HG03175 (cell line): Measurements from ENCODE around the gene ZCCHC12.
"Not testable (repeated sequence)": the region's sequence is repeated elsewhere in the genome, so short reads cannot be mapped to it uniquely, and the experiment has no call there.

Experiments used
- ATAC-seq: cut with Tn5 transposase; IDR thresholded peaks from one replicate; pipeline ENCODE4 v1.9.1; 2021; ENCODE audit warnings: mild to moderate bottlenecking, moderate library complexity; ENCODE audit not compliant: unreplicated experiment

The ZCCHC12 gene

DNA sequence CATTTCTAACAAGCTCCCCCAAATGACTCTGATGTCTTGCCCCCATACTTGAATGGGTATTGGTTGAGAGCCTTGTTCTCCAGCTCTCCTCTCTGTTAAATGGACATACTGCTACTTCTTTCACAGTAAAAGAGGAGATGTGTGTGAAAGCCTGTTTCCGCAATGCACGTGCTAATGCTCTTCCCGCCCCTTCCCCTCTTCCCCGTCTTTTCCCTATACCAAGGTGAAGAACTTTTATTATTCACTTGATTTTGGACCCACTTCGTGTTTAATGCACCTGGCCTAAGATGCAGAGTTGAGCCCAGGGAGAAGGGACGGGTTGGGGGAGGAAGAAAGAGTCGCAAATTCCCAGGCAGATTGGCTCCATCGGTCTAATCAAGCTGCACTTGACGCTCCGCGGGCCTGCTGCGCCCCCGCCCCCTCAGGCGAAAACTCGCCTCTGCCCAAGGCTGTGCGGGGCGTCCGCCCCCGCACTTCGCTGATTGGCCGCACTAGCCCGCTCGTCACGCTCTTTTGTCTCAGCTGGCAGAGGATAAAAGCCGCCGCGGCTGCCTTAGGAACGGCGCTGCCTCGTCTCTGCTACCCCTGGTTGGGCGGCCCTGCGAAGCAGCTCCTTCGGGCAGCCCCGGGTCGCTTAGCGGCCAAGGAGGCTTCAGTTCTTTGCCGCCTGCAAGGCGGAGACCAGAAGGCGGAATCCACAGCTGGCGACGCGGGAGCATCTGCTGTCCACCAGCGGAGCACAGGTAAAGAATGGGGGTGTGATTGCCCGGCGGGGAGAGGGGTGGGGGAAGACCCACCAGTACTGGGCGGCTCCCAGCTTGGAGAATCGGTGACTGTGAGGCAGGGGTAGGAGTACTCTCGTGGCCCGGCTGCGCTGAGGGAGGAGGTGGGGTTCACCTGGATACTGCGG, at the start of gene ZCCHC12:
Gene ZCCHC12, plus strand, starts transcription at position 562 of the 910 bp plus-strand sequence. CDS start 1,421 bp downstream, outside the sequence.
- ATAC-seq = peak; percentile 67

DNA sequence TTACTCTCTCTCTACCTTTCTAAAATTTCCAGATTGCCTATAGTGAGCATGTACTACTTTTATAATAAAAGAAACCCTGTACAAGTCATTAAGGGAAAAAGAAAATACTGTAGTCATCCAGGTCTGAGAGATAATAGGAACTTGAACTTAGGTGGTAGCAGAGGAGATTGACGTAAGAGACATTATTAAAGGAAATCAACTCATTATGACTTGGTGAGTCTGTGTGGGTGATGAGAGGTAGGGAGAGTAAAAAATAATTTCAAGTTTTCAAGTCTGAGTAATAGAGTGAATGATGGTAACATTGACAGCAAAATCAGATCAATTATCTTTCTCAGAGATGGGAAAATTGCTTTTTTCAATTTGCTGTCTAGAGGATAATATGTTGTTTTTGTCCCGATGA, 44.0 kb upstream of the ZCCHC12 start:
- ATAC-seq = no peak

DNA sequence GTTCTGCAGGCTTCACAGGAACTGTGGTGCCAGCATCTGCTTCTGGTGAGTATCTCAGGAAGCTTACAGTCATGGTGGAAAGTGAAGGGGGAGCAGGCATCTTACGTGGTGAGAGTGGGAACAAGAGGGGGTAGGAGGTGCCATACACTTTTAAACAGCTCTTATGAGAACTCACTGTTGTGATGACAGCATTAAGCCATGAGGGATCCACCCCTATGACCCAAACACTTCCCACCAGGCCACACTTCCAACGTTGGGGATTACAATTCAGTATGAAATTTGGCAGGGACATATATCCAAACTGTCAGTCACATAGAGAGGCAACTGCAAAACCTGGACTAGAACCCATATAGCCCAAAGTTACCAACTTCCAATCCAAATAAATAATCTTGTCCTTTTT, 43.1 kb upstream of the ZCCHC12 start:
- no peak for ATAC-seq

DNA sequence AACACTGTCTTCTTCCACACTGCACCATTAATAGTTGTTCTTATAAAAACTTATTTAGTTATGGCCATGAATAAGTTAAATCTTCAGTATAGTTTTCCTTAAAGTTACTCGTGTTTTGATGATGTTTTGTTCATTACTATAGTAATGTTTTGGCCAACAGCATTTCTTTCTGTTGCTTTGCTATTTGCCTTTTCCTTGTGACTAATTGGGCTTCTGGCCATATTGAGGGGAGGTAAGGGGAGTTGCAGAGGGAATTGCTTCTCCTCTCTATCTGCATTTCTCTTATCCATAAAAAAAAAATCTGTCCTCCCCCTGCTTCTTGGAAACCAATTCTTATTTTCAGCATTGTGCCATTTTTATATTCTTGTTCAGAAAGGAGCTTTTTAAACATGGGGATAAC, 42.7 kb upstream of the ZCCHC12 start:
- ATAC-seq = no peak

DNA sequence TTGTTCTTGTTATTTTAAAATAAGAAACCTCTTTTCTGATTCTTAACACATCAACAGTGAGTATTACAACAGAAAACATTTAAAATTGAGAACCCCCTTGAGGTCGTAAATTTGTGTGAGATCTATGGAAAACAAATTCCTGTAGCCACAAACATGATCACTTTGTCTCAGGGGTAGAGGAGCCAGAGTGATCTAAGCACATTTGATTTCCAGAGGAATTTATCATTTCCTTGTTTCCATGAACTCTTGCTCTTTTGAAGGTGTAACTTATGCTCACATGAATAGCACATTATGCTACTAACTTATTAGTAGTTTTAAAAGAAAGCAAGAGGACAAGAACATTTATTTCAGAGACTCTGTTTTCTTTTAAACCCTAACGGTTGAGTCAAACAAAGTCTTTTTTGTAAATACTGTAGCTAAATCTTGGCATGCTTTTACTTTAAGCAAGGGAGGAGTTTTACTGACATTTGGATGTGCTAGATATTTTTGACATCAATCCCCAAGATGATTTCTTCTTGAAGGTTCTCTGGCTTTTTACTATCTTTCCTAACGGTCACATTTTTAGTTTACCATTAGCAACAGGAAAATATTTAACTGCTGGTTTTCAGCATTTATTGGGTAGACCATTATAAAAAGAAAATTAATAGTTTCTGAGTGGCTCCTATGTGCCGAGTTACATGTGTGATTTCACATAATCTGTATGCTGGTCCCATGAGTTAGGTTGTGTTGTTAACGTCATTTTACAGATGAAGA, 27.9 kb upstream of the ZCCHC12 start:
- no peak for ATAC-seq

DNA sequence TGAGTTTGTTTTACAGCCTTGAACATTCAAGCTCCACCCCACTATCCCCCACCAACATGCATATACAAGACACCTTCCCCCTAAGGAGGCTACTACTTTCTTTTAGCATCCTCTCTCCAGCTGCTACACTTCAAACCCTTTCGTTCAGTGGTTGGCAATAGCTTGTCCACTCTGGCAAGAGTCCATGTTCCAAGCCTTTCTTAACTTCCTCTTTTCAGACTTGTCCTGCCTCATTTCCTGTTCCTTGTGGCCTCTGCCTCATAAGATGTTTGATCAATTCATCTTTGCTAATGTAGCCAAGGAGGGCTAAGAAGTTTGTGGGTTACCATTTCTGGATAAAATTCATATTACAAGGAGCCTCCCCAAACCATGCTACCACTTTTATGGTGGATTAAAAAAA, 20.8 kb upstream of the ZCCHC12 start:
- no peak for ATAC-seq

DNA sequence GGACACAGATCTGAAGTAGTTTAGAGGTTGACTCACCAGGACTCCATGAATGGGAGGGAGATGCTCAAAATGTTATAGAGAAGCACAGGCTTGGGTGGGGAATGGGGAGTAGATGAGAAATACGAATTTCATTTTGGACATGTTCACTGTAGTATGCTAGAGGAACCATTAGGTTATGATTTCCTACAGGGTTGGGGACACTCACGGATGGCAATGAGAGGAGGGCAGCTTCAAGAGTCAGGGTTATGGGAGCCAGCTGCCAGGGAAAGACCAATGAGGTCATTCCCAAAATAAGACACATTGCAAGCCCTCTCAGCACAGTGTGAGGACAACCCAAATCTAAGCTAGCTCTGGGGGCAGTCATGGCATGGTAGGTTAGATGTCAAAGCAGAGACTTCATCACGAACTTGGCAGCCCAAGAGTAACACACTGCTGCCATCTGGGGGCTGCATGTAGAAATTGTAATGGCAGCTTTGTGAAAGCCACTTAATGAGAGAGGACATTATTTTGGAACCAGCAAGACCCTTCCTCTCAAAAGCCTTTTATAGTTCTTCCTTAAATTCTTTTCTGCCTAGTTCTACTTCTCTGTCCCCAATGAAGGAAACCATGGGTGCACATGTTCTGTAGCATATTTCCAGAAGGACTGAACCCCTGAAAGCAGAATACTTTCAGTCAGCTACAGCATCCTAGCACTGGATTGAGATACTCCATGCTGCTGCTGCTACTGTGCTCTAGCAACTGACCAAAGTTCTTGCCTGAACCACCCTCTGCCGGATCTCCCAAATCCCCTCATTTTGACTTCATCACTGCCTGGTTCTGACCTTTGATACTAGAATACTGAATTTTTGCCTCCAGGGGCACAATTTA, 16.2 kb upstream of the ZCCHC12 start:
- ATAC-seq = no peak

DNA sequence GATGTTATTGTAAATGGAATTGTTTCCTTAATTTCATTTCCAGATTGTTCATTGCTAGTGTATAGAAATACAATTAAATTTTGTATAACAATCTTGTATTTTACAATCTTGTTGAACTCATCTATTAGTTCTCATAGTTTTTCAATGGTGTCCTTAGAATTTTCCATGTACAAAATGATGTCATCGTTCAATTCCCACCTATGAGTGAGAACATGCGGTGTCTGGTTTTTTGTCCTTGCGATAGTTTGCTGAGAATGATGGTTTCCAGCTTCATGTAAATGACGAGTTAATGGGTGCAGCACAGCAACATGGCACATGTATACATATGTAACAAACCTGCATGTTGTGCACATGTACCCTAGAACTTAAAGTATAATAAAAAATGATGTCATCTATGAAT, 6.4 kb upstream of the ZCCHC12 start:
- not testable (repeated sequence) for ATAC-seq

DNA sequence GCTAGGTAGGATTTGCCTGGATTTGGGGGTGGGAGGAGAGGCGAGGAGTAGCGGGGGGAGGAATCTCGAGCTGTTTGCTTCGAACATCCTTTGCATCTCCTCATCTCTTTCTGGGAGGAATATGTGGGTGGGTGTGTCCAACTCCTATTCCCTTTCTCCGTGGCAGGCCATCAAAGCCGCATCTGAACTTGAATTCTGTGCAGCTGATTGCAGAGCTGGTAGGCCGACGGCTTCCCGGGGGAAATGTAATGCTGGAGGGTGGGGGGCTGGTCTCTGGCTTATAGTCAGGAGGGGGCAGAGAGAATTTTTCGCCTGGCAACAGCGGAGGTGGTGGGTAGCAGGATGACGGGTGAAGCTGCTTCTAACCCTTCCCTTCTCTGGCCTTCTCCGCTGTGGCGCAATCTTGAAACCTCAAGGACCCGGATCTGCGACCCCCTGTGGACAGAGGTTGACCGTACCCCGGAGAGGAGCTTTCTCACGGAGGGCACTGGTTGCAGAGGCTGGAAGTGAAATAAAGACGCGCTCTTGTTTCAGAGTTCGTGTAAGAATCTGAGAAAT, 628 bp downstream of the ZCCHC12 start:
- no peak for ATAC-seq

DNA sequence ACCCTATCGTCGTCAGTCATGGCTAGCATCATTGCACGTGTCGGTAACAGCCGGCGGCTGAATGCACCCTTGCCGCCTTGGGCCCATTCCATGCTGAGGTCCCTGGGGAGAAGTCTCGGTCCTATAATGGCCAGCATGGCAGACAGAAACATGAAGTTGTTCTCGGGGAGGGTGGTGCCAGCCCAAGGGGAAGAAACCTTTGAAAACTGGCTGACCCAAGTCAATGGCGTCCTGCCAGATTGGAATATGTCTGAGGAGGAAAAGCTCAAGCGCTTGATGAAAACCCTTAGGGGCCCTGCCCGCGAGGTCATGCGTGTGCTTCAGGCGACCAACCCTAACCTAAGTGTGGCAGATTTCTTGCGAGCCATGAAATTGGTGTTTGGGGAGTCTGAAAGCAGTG, 1.6 kb downstream of the ZCCHC12 start:
- no peak for ATAC-seq

DNA sequence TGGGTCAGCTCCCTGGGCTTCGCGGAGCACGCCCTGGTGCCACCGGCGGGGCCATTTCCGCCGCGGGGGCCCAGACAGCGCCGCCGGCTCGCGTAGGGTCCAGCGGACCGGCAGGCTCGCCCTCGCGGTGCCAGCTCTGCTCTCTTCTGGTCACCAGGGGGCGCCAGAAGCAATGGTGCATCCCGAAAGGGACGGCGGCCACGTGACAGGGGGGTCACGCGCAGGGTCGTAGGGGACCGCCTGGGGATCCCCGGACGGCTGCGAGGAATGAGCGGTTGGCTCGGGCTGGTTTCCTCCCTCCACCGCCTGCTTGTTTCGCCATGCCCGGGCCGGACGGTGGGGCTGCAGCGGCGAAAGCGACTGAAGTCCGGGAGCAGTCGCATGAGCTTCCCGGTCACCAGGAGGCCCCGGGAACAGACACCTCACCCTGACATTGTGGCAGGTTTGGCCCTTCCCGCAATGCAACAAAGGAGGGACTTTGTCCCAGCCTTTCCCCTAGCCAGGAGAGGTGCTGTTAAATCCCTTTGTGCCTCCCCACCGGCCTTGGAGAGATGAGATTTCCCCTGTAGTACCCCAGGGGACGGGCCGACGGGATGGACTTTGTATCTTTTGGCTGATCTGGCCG, 15.8 kb downstream of the ZCCHC12 start:
- peak; percentile 76 for ATAC-seq

DNA sequence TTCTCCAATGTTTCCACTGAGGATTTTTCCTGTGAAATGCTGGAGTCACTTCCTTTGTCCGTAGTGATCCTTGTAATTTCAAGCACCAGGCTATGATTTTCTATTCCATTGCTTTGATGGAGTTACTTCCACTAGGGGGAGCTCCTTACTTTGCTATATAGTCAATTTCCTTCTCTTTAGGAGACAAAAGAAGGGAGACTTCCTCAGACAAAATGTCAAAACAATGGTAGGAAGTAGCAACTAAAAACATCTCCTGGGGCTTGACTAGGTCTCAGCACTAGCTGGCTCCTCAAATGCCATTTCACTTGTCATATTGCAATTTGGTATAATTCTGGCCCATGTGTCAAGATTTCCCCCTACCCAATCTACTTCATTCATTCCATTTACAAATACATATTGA, 24.1 kb downstream of the ZCCHC12 start:
- no peak for ATAC-seq

DNA sequence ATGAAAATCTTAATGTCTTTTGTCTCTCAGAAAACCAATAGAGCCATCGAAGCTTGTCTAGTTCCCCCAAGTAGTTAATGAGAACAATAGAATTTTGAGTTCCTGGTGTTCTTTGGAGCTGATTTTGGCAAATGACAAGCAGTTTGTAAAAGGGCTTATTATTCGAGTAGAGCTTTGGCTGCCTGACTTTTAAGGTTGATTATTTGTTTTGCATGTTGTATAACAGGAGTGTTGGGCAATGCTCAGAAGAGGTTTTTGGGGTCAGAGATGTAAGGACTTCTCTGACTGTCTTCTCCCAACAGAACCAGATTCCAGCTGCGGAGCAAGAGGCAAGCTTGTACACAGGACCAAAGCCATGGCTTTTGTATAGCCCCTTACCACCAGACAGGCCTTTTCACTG, 30.0 kb downstream of the ZCCHC12 start:
- no peak for ATAC-seq

DNA sequence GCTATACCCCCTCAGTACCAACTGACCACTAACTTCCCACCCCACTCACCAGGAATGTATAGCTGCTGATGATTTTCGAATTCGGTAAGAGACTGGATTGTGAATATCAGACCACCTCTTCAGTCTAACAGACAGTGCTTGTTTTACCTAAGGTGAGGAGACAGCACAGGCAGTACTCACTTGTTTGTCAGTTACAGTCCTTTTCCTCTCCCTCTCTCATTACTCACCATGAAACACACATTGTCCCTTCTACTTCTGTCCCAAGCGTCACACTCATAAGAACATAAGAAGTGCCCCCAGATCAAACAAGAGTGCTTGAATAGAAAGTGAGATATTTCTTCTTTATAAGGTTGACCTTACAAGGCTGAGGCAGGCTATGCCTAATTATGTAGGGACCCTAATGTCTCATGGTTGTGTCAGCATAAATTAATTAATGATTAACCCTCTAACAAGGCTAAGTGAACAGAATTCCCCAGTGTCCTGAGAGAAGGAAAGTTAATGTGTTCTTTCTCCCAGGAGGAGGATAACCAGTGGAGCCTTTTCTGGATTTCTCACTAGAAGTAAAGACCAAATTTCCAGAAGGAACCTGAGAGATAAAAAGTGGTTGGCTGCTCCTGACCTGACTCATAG, 32.2 kb downstream of the ZCCHC12 start:
- no peak for ATAC-seq

DNA sequence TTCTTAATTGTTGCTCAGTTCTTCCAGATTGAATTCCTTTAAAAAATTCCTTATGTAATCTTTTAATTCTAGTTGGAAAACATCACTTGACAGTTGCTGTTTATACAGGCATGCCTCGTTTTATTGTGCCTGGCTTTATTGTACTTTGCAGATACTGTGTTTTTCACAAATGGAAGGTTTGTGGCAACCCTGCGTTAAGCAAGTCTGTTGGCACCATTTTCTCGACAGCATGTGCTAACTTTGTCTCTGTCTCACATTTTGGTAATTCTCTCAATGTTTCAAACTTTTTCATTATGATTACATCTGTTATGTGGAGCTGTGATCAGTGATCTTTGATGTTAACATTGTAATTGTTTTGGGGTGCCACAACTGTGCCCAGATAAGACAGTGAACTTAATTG, 33.4 kb downstream of the ZCCHC12 start:
- no peak for ATAC-seq

DNA sequence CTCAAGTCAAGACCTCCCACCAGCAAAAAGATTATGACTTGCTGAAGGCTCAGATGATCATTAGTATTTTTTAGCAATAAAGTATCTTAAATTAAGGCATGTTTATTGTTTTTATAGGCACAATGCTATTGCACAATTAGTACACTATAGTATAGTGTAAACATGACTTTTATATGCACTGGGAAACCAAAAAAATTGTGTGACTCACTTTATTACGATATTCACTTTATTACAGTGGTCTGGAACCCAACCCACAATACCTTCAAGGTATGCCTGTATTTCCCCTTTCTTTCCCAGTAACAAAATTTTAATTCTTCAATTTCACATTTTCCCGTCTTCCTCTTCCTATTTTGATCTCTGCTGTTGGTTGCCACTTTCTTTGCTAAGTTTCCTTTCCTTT, 37.7 kb downstream of the ZCCHC12 start:
- no peak for ATAC-seq

DNA sequence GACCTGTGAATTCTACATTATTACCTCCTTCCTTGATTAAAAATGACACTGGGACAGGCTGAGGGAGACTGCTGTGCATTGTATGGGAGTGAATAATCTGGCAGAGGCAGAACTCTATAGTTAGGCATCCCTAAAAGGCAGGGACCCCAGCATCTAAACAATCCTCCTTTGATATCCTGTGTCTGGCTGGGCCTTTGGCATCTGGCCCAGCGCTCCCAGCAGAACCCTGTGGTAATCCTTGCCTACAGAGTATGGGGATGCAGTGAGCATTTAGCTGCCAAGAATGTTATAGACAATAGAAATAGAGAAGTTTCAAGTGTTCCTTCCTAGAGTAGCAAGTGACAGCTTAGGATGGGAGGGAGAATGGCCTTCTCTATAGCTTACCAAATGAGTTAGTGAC, 38.5 kb downstream of the ZCCHC12 start:
- no peak for ATAC-seq

DNA sequence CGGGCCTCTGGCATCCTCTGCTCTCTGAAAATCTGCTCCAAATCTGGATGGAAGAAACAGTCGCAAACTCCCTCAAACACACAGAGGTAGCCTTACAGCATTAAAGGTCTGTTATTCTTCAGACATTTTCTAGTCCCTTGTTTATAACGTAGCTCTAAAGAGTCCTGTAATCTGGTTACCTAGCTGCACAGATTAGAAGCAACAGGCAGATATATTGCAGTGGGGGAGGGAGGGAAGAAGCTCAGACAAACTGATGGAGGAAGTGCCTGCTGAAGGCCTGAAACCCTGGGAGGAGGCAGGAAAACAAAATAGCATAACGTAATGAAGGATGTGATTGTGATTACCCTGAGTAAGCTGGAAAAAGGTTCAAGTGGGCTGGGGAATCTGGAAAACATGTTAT, 39.4 kb downstream of the ZCCHC12 start:
- ATAC-seq = no peak

DNA sequence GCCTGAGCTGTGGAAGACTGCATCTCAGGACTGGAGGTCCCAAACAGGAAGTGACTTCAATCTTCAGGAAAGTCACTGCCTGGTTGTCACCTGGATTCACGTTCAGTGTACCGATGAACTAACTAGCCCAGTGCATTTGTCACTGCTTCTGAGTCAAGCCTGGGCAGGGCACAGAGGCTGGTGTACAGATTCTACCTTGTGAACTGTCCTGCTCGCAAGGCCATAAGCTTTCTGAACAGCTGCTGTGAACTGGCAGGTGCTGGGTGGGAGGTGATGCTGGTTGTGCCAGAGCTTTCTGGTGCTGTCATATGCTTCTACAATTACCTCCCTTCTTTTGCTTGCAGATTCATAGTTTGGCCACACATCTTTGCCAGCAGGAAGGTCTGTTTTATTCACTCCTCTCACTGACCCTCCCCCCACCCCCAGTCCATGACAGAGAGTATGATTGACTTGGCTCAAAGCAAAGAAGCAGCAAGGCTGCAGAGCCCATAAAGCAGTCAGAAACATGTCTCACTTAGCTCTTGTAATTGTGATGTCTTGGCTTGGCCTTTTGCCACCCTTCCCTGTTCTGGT, 40.5 kb downstream of the ZCCHC12 start:
- no peak for ATAC-seq

DNA sequence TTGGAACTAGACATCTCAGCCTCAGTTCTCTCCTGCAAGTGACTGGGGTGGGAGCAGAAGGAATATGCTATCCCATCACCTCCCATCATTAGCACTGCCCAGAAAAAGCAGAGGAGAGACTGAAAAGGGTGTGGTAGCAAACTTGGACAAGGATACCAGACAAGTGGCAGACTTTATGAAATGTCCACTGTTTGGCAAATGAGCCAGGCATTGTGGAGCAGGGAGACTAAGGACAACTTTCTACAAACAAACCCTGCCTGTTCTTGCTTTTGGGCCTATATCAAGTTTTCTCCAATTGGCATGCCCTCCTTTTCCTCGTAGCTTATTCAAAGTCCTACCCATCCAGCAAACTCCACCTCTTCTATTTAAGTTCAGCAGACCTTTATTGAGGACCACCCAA, 41.6 kb downstream of the ZCCHC12 start:
- ATAC-seq = no peak
